Ishikawa (cell line): ENCODE results near the gene PCP4L1.

Experiments used
- CEBPB ChIP-seq: IDR thresholded peaks from 2 replicates; pipeline ENCODE4 v1.6.1; 2012
- CREB1 ChIP-seq: IDR thresholded peaks from 2 replicates; pipeline ENCODE4 v1.6.1; 2012; ENCODE audit warnings: low read depth
- EGR1 ChIP-seq: IDR thresholded peaks from 2 replicates; pipeline ENCODE4 v1.6.1; 2012
- FOXM1 ChIP-seq: IDR thresholded peaks from 2 replicates; pipeline ENCODE4 v1.6.1; 2012; ENCODE audit warnings: low read depth, borderline replicate concordance
- NFIC ChIP-seq: IDR thresholded peaks from 2 replicates; pipeline ENCODE4 v1.6.1; 2012
- RAD21 ChIP-seq: IDR thresholded peaks from 2 replicates; pipeline ENCODE4 v1.6.1; 2012; ENCODE audit warnings: low read depth
- TEAD4 ChIP-seq: IDR thresholded peaks from 2 replicates; pipeline ENCODE4 v1.6.1; 2012
- USF1 ChIP-seq: IDR thresholded peaks from 2 replicates; pipeline ENCODE4 v1.6.1; 2012
- YY1 ChIP-seq: IDR thresholded peaks from 2 replicates; pipeline ENCODE4 v1.6.1; 2012; ENCODE audit warnings: low read depth

- TF ChIP-seq CREB1 (no peak), FOXM1 (no peak), EGR1 (no peak), RAD21 (no peak), CEBPB (no peak), NFIC (no peak), YY1 (no peak), TEAD4 (no peak), USF1 (no peak)
Observed at GRCh38 chr1:161298116-161298515, 39.6 kb downstream of the PCP4L1 start.
